HepG2 (cell line): ENCODE results near the gene CNDP1. TPM values are rescaled to one million over a fixed set of nuclear protein-coding genes. Genes with fewer than 3 reads are reported as not detected.

Source experiments
- ATAC-seq: fragments of 200-7000 bp; cut with Tn5 transposase; 3 replicates; pipeline ENCODE4 v1.9.1; 2020; ENCODE audit warnings: mild to moderate bottlenecking, moderate library complexity
- BruUV-seq: library from RNA; stranded (reverse); fragments of 400-500 nt; replicated peaks from 2 replicates; lab custom pipeline; 2021; lab: Mats Ljungman, UMichigan
- CTCF ChIA-PET: fragments of 300-600 bp; formaldehyde crosslinking; extraction: SDS; loops from one replicate; lab custom pipeline; 2021; ENCODE audit warnings: low total read pairs, inconsistent platforms, low intra/inter-chr PET ratio; lab: Yijun Ruan, JAX
- POLR2A ChIA-PET: fragments of 350-600 bp; sonication (Branson Sonifier 250); formaldehyde crosslinking; loops from one replicate; lab custom pipeline; 2020; ENCODE audit warnings: antibody characterized with exemption, inconsistent platforms; lab: Yijun Ruan, JAX
- DNase-seq: peaks from one replicate; pipeline ENCODE4 v3.0.0-alpha.2; 2015; ENCODE audit warnings: low spot score
- FAIRE-seq: peaks from 3 replicates; lab custom pipeline; 2011; peaks lifted over from hg19 to GRCh38; lab: Jason Lieb, UNC
- H2AFZ ChIP-seq: one replicate; pipeline ENCODE4 v1.6.1; 2011; ENCODE audit warnings: low read length, inconsistent platforms
- H3K27ac ChIP-seq: fragments of 300-600 bp; 3 replicates; pipeline ENCODE4 v1.8.0; 2011; ENCODE audit warnings: mixed run types, mild to moderate bottlenecking, mixed read lengths, low read length, inconsistent platforms; ENCODE audit not compliant: insufficient read depth; ENCODE audit errors: extremely low read length
- H3K27me3 ChIP-seq, 2 experiments: fragments of 200-600 bp in 1 of 2; 2 replicates in 1 of 2; 3 replicates in 1 of 2; pipeline versions ENCODE4 v1.6.0 to v1.8.0; 2011; ENCODE audit warnings: low read length in 2 of 2, mild to moderate bottlenecking in 2 of 2, moderate library complexity in 2 of 2, inconsistent platforms in 1 of 2; ENCODE audit not compliant: insufficient read depth in 2 of 2, control insufficient read depth in 1 of 2
- H3K36me3 ChIP-seq, 2 experiments: fragments of 200-600 bp in 1 of 2; replicated peaks in 1 of 2; 2 replicates in 1 of 2; 3 replicates in 1 of 2; pipeline versions ENCODE4 v1.5.1 to v1.8.0; 2011; ENCODE audit warnings: low read length in 2 of 2, inconsistent platforms in 1 of 2; ENCODE audit not compliant: insufficient read depth in 2 of 2, control insufficient read depth in 1 of 2
- H3K4me1 ChIP-seq: 2 replicates; pipeline ENCODE4 v1.5.1; 2012; ENCODE audit warnings: low read length, inconsistent platforms; ENCODE audit not compliant: insufficient read depth
- H3K4me2 ChIP-seq: 2 replicates; pipeline ENCODE4 v1.6.0; 2011; ENCODE audit warnings: low read depth, low read length, inconsistent platforms
- H3K4me3 ChIP-seq, 3 experiments: fragments of 200-600 bp in 1 of 3; sonication (generic), shearing (Covaris generic) in 1 of 3; replicated peaks in 1 of 3; 2 replicates each; pipeline ENCODE4 v1.5.1; 2011 to 2016; ENCODE audit warnings: low read length in 3 of 3, inconsistent platforms in 2 of 3, low read depth in 2 of 3, mild to moderate bottlenecking in 2 of 3, control low read depth in 1 of 3, mixed read lengths in 1 of 3; ENCODE audit not compliant: insufficient read depth in 1 of 3
- H3K79me2 ChIP-seq: one replicate; pipeline ENCODE4 v1.6.1; 2011; ENCODE audit warnings: low read length, inconsistent platforms; ENCODE audit not compliant: insufficient read depth
- H3K9ac ChIP-seq: 2 replicates; pipeline ENCODE4 v1.6.0; 2011; ENCODE audit warnings: mild to moderate bottlenecking, low read depth, low read length, inconsistent platforms; ENCODE audit not compliant: insufficient read depth
- H3K9me3 ChIP-seq: 2 replicates; pipeline ENCODE4 v1.5.1; 2012; ENCODE audit warnings: mild to moderate bottlenecking, low read length
- H4K20me1 ChIP-seq: 2 replicates; pipeline ENCODE4 v1.6.0; 2011; ENCODE audit warnings: inconsistent platforms, mild to moderate bottlenecking, low read length, moderate library complexity; ENCODE audit not compliant: insufficient read depth
- HOXD1 ChIP-seq: sonication (generic); formaldehyde crosslinking; IDR thresholded peaks from 2 replicates; pipeline ENCODE4 v1.5.0; 2020; ENCODE audit warnings: missing genetic modification reagents
- JDP2 ChIP-seq: sonication (generic); formaldehyde crosslinking; IDR thresholded peaks from 2 replicates; pipeline ENCODE4 v1.8.1; 2022; ENCODE audit warnings: missing genetic modification reagents, borderline replicate concordance
- KIAA2018 ChIP-seq: sonication (generic); formaldehyde crosslinking; IDR thresholded peaks from 2 replicates; pipeline ENCODE4 v1.5.0; 2020; ENCODE audit warnings: mild to moderate bottlenecking, missing genetic modification reagents, borderline replicate concordance
- PHB2 ChIP-seq: fragments of 450-650 bp; IDR thresholded peaks from 2 replicates; pipeline ENCODE4 v1.6.1; 2018; ENCODE audit not compliant: partially characterized antibody
- POGK ChIP-seq: sonication (generic); formaldehyde crosslinking; conservative IDR thresholded peaks from 2 replicates; pipeline ENCODE4 v1.8.0; 2022; ENCODE audit warnings: mild to moderate bottlenecking, moderate library complexity, missing genetic modification reagents
- XBP1 ChIP-seq: sonication (generic); formaldehyde crosslinking; IDR thresholded peaks from 2 replicates; pipeline ENCODE4 v1.5.0; 2020; ENCODE audit warnings: missing genetic modification reagents
- ZNF124 ChIP-seq: sonication (generic); formaldehyde crosslinking; IDR thresholded peaks from 2 replicates; pipeline ENCODE4 v1.4.0; 2020; ENCODE audit warnings: missing genetic modification reagents
- ZXDC ChIP-seq: sonication (generic); formaldehyde crosslinking; IDR thresholded peaks from 2 replicates; pipeline ENCODE4 v1.5.0; 2020; ENCODE audit warnings: mild to moderate bottlenecking, missing genetic modification reagents
- WGBS: methylation state at CpG from one replicate; pipeline ENCODE4 v1.1.6; 2017; ENCODE audit warnings: low lambda C conversion rate; 5-methylcytosine and 5-hydroxymethylcytosine counted together
- in situ Hi-C: cut with HindIII; loops from 2 replicates; pipeline ENCODE4 v1.10.0; 2017; ENCODE audit warnings: low pct_unique_long_range_greater_than_20kb; ENCODE audit not compliant: extremely low pct_ligation_motif_present
- intact Hi-C: fragments of 100-400 bp; cut with micrococcal nuclease; formaldehyde crosslinking; loops from one replicate; pipeline ENCODE4 v1.10.0; 2022; ENCODE audit not compliant: unreplicated experiment
- polyA plus RNA-seq, 8 experiments: library from polyadenylated mRNA; depleted of rRNA in 3 of 8; stranded (reverse) in 7 of 8; unstranded in 1 of 8; fragments of >200 nt; fragmentation: Illumina TruSeq in 4 of 8; extraction: Trizol in 4 of 8; gene quantifications; 2 replicates each; pipeline versions ENCODE4 v1.2.1 to v1.2.3, GENCODE V29; 2011 to 2016; ENCODE audit warnings: low read depth in 4 of 8, missing spikeins in 1 of 8, mixed read lengths in 1 of 8; ENCODE audit not compliant: insufficient read depth in 1 of 8
- total RNA-seq, 5 experiments: library from RNA; depleted of rRNA; stranded (reverse); fragments of >200 nt; fragmentation: Illumina TruSeq; extraction: Trizol; gene quantifications; 2 replicates each; pipeline ENCODE4 v1.2.3, GENCODE V29; 2016; ENCODE audit warnings: low read depth in 1 of 5

Gene CNDP1
- total and polyA plus RNA-seq, 2 of the 13 experiments (the other 11 are each of a cell fraction or from before 2014, with no cell fraction given): 0.01 TPM; not detected in 1

GRCh38 chr18:74534981-74535649 is 815 bp downstream of the CNDP1 start:
- H2AFZ ChIP-seq: no peak overlapping the region
- peaks cover 5% of the 10 kb centered on the region for H3K4me1 ChIP-seq
- no peaks in the 10 kb centered on the region for H4K20me1 ChIP-seq
- BruUV-seq: no TSS peak
- CTCF ChIA-PET: no interaction called here
- in situ Hi-C loops: no loop called here
- DNase-seq: no peak
- no peak for ATAC-seq
- no peaks in the 10 kb centered on the region for H3K36me3 ChIP-seq
- H3K27me3 ChIP-seq: peaks cover 2 to 5% of the 10 kb centered on the region in 2 experiments; a peak in 2 of 5 replicates
- no peak overlapping the region for H3K9ac ChIP-seq
- no peak for FAIRE-seq
- intact Hi-C loops: no loop called here
- no peak overlapping the region for H3K4me3 ChIP-seq
- no peaks in the 10 kb centered on the region for H3K79me2 ChIP-seq
- no peak overlapping the region for H3K27ac ChIP-seq
- POLR2A ChIA-PET: no interaction called here
- 65% methylated on average over 9 of the region's 9 CpGs for WGBS
- H3K9me3 ChIP-seq: no peaks in the 10 kb centered on the region
- no peak overlapping the region for H3K4me2 ChIP-seq
- TF ChIP-seq XBP1 (CRISPR knock-in tag): no peak
- TF ChIP-seq ZXDC (CRISPR knock-in tag): no peak
- TF ChIP-seq JDP2 (CRISPR knock-in tag): no peak
- TF ChIP-seq KIAA2018: no peak
- no peak for TF ChIP-seq POGK (CRISPR knock-in tag)
- TF ChIP-seq PHB2: no peak
- TF ChIP-seq HOXD1: no peak
- TF ChIP-seq ZNF124 (CRISPR knock-in tag): no peak
